MM.1S (cell line): ENCODE measurements around the gene ADARB2.

ENCODE experiments used
- DNase-seq: peaks from one replicate; pipeline ENCODE4 v3.0.0-alpha.2; 2015
- H2AFZ ChIP-seq: fragments of 300-600 bp; sonication (generic); 2 replicates; pipeline ENCODE4 v1.6.0; 2016; ENCODE audit warnings: antibody characterized with exemption, low read length
- H3F3A ChIP-seq: fragments of 300-600 bp; sonication (generic); 2 replicates; pipeline ENCODE4 v1.6.1; 2016; ENCODE audit warnings: mild to moderate bottlenecking, antibody characterized with exemption, low read length, moderate library complexity, mixed read lengths; ENCODE audit not compliant: insufficient read depth
- H3K27ac ChIP-seq: fragments of 300-600 bp; sonication (generic); 2 replicates; pipeline ENCODE4 v1.5.1; 2016; ENCODE audit warnings: mild to moderate bottlenecking, low read length
- H3K27me3 ChIP-seq: fragments of 300-600 bp; sonication (generic); replicated peaks from 2 replicates; pipeline ENCODE4 v1.6.0; 2016; ENCODE audit warnings: low read length; ENCODE audit not compliant: insufficient read depth
- H3K36me3 ChIP-seq: fragments of 300-600 bp; sonication (generic); replicated peaks from 2 replicates; pipeline ENCODE4 v1.6.1; 2016; ENCODE audit warnings: mild to moderate bottlenecking, low read length, mixed read lengths; ENCODE audit not compliant: insufficient read depth
- H3K4me1 ChIP-seq: fragments of 300-600 bp; sonication (generic); 2 replicates; pipeline ENCODE4 v1.6.1; 2016; ENCODE audit warnings: low read length, mixed read lengths
- H3K4me2 ChIP-seq: fragments of 300-600 bp; sonication (generic); 2 replicates; pipeline ENCODE4 v1.6.0; 2016; ENCODE audit warnings: low read depth, low read length
- H3K4me3 ChIP-seq: fragments of 300-600 bp; sonication (generic); 2 replicates; pipeline ENCODE4 v1.5.1; 2016; ENCODE audit warnings: low read length, mixed read lengths
- H3K79me2 ChIP-seq: fragments of 300-600 bp; sonication (generic); 2 replicates; pipeline ENCODE4 v1.6.1; 2016; ENCODE audit warnings: mixed run types, low read length, mixed read lengths
- H3K9ac ChIP-seq: fragments of 300-600 bp; sonication (generic); 2 replicates; pipeline ENCODE4 v1.6.1; 2016; ENCODE audit warnings: low read length, mixed read lengths
- H3K9me2 ChIP-seq: fragments of 300-600 bp; sonication (generic); replicated peaks from 2 replicates; pipeline ENCODE4 v1.6.1; 2016; ENCODE audit warnings: mild to moderate bottlenecking, low read length, mixed read lengths; ENCODE audit not compliant: insufficient read depth
- H3K9me3 ChIP-seq: fragments of 300-600 bp; sonication (generic); replicated peaks from 2 replicates; pipeline ENCODE4 v1.6.1; 2016; ENCODE audit warnings: mild to moderate bottlenecking, low read length, mixed read lengths; ENCODE audit not compliant: insufficient read depth
- H4K20me1 ChIP-seq: fragments of 300-600 bp; sonication (generic); 2 replicates; pipeline ENCODE4 v1.6.1; 2016; ENCODE audit warnings: mild to moderate bottlenecking, low read length, moderate library complexity, mixed read lengths; ENCODE audit not compliant: insufficient read depth
- EZH2 ChIP-seq: fragments of 300-600 bp; sonication (generic); optimal IDR thresholded peaks from 2 replicates; pipeline ENCODE3; 2017; ENCODE audit warnings: low read depth, mild to moderate bottlenecking, antibody characterized with exemption, low read length, mixed read lengths
- EZH2phosphoT487 ChIP-seq: fragments of 300-600 bp; sonication (generic); IDR thresholded peaks from 2 replicates; pipeline ENCODE4 v1.6.1; 2018; ENCODE audit warnings: antibody characterized with exemption, low read length
- TF ChIP-seq, protein P1 (sequence below): fragments of 300-600 bp; sonication (generic); IDR thresholded peaks from 2 replicates; pipeline ENCODE4 v1.5.1; 2016; ENCODE audit warnings: antibody characterized with exemption, low read length, mixed read lengths

Gene ADARB2

DNA sequence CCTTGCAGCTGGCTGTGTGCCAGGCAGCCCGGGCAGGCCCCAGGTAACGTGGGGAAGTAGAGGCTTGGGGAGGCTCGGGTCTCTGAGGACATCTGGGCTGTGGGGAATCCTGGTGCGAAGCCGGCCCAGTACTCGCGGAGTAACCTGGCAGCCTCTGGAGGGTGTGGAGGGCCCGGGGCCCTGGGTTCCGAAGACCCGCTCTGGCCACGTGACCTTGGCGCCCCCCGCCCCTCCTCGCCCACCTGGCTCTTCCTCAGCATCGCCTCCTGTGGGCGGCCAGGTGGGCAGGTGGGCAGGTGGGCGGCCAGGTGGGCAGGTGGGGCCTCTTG lies 538.0 kb downstream of the ADARB2 start:
- Histone ChIP-seq H3K27ac (no peak overlapping the region), H3K36me3 (no peaks in the 10 kb centered on the region), H3K9ac (no peak overlapping the region), H3K4me1 (no peaks in the 10 kb centered on the region), H3F3A (no peaks in the 10 kb centered on the region), H3K4me3 (no peak overlapping the region), H4K20me1 (no peaks in the 10 kb centered on the region), H3K9me3 (no peaks in the 10 kb centered on the region), H3K4me2 (no peak overlapping the region), H3K79me2 (no peaks in the 10 kb centered on the region), H3K27me3 (peaks cover 16% of the 10 kb centered on the region), H3K9me2 (no peaks in the 10 kb centered on the region), H2AFZ (no peak overlapping the region)
- TF ChIP-seq, protein P1, sequence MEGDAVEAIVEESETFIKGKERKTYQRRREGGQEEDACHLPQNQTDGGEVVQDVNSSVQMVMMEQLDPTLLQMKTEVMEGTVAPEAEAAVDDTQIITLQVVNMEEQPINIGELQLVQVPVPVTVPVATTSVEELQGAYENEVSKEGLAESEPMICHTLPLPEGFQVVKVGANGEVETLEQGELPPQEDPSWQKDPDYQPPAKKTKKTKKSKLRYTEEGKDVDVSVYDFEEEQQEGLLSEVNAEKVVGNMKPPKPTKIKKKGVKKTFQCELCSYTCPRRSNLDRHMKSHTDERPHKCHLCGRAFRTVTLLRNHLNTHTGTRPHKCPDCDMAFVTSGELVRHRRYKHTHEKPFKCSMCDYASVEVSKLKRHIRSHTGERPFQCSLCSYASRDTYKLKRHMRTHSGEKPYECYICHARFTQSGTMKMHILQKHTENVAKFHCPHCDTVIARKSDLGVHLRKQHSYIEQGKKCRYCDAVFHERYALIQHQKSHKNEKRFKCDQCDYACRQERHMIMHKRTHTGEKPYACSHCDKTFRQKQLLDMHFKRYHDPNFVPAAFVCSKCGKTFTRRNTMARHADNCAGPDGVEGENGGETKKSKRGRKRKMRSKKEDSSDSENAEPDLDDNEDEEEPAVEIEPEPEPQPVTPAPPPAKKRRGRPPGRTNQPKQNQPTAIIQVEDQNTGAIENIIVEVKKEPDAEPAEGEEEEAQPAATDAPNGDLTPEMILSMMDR: no peak
- no peak for TF ChIP-seq EZH2
- no peak for TF ChIP-seq EZH2phosphoT487
- no peak for DNase-seq

DNA sequence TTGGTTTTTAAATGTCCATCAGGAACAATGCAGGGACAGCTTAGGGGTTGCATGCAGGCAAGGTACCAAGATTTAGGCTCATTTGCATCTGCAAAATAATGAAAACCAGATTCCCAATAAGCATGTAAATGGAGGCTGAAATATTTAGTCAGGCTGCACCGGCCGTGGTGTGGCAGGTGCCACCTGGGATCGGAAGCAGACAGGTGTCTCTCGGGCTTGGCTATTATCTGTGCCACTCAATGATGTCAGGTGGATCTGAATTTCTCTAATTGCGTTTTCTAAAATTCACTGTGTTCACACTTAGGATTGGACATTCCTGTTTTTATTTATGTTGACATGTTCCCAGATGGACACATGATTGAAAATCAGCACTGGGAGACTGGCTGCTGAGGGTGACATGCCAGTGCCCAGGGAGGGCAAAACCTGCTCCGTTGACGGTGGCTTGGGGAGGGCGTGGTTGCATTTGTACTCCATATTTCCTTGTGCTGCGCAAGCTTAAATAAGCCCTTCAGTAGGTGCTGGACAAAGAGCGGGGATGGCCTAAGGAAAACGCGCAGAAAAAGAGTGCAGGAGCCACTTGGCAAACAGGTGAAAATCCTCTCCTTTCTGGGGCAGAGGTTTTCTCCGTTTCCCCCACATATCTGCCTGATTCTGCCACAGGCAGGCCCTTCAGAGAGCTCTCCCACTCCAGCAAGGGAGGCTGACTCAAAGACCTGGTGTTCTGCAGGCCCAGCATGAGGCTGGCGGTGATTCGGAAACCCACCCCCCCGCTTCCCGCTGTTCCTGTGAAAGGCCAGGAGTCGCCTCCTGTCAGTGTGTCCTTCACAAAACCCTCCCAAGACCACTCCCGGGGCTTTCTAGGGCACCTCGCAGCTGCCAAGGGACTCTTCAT lies 538.6 kb downstream of the ADARB2 start:
- no peak overlapping the region for H3K9ac ChIP-seq
- H3F3A ChIP-seq: no peaks in the 10 kb centered on the region
- DNase-seq: no peak
- H3K4me1 ChIP-seq: no peaks in the 10 kb centered on the region
- H3K27me3 ChIP-seq: peaks cover 16% of the 10 kb centered on the region
- H3K9me2 ChIP-seq: no peaks in the 10 kb centered on the region
- no peaks in the 10 kb centered on the region for H3K36me3 ChIP-seq
- no peaks in the 10 kb centered on the region for H3K79me2 ChIP-seq
- no peaks in the 10 kb centered on the region for H3K9me3 ChIP-seq
- no peak overlapping the region for H3K4me3 ChIP-seq
- H3K27ac ChIP-seq: no peak overlapping the region
- H2AFZ ChIP-seq: no peak overlapping the region
- TF ChIP-seq, protein P1: no peak
- no peak overlapping the region for H3K4me2 ChIP-seq
- H4K20me1 ChIP-seq: no peaks in the 10 kb centered on the region

DNA sequence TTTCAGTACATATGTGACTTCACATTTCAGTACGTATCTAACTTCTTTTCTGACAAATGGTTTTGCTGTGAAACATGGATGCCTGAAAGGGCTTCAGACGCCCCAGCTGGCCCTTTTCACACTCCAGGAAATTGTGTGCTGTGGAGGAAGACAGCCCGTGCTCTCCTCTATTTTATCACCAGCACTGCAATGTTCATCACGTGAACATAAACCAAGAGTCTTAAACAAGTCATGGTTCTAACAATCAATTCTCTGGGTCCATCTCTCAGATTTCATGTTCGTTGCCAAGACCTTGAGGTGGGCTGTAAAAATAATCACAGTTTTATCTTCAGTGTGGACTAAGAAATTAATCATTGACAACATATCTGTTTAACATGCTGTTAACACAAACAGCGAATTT lies 539.9 kb downstream of the ADARB2 start:
- Histone ChIP-seq H3K9me3 (no peaks in the 10 kb centered on the region), H3K4me3 (no peak overlapping the region), H3K27ac (no peak overlapping the region), H3K79me2 (no peaks in the 10 kb centered on the region), H3K9ac (no peak overlapping the region), H2AFZ (no peak overlapping the region), H3K27me3 (peaks cover 16% of the 10 kb centered on the region), H3K4me1 (no peaks in the 10 kb centered on the region), H3K9me2 (no peaks in the 10 kb centered on the region), H3K36me3 (no peaks in the 10 kb centered on the region), H3K4me2 (no peak overlapping the region), H3F3A (no peaks in the 10 kb centered on the region), H4K20me1 (no peaks in the 10 kb centered on the region)
- TF ChIP-seq EZH2: no peak
- TF ChIP-seq, protein P1: no peak
- TF ChIP-seq EZH2phosphoT487: no peak
- no peak for DNase-seq
